Activated CD4-positive, alpha-beta T cell treated with anti-CD3 and anti-CD28 coated beads for 48 hours (primary cell): ENCODE measurements around the gene CORO7.

Experiments
- DNase-seq: peaks from one replicate; pipeline ENCODE4 v3.0.0-alpha.2; 2020

The CORO7 gene

GRCh38 chr16:4317532-4318450 lies 98.6 kb downstream of the CORO7 start:
- DNase-seq: no peak

GRCh38 chr16:4316864-4317531 lies 99.4 kb downstream of the CORO7 start:
- no peak for DNase-seq

- DNase-seq: no peak
Measured at GRCh38 chr16:4316108-4316863, 100.1 kb downstream of the CORO7 start.

GRCh38 chr16:4315186-4316107 lies 100.9 kb downstream of the CORO7 start, which contains the start of gene GLIS2:
TSS of gene GLIS2 (plus strand) at chr16:4316067. CDS start at chr16:4332281, 16,214 bp downstream.
- DNase-seq: no peak

- DNase-seq: peak; percentile 46
Measured at GRCh38 chr16:4314532-4315185, 101.7 kb downstream of the CORO7 start.

GRCh38 chr16:4313563-4314531 lies 102.5 kb downstream of the CORO7 start:
- DNase-seq: peak; percentile 42

GRCh38 chr16:4309833-4310266 lies 106.5 kb downstream of the CORO7 start:
- peak; percentile 74 for DNase-seq

- DNase-seq: peak; percentile 35
Measured at GRCh38 chr16:4309102-4309832, 107.1 kb downstream of the CORO7 start.

GRCh38 chr16:4307215-4308037 lies 109.0 kb downstream of the CORO7 start:
- DNase-seq: peak; percentile 96

- DNase-seq: peak; percentile 59
Measured at GRCh38 chr16:4306470-4307214, 109.8 kb downstream of the CORO7 start.
